ENCODE measurements around the gene LDLRAP1.
"Not testable (repeated sequence)": the region's sequence is repeated elsewhere in the genome, so short reads cannot be mapped to it uniquely, and the experiment has no call there.

The LDLRAP1 gene

GRCh38 chr1:25543425-25544242 lies at the start of gene LDLRAP1:
LDLRAP1 (plus strand) TSS chr1:25543606; CDS start chr1:25543699, 93 bp downstream.
- DNase-seq (ENCODE audit: low read depth in 2 of 2) = peak; percentile 31 to 39

- DNase-seq (ENCODE audit: low read depth in 2 of 2) = no peak
These were observed 48.5 kb upstream of the LDLRAP1 start for GRCh38 chr1:25494952-25495351.

- DNase-seq (ENCODE audit: low read depth in 2 of 2) = no peak
These were observed 42.7 kb upstream of the LDLRAP1 start for GRCh38 chr1:25500694-25501093.

GRCh38 chr1:25501235-25502058 lies 42.0 kb upstream of the LDLRAP1 start:
- no peak for DNase-seq (ENCODE audit: low read depth in 2 of 2)

- no peak for DNase-seq (ENCODE audit: low read depth in 2 of 2)
These were observed 40.4 kb upstream of the LDLRAP1 start for GRCh38 chr1:25502957-25503356.

- peak; percentile 23 to 56 for DNase-seq (ENCODE audit: low read depth in 2 of 2)
These were observed 39.6 kb upstream of the LDLRAP1 start for GRCh38 chr1:25503551-25504426.

GRCh38 chr1:25504706-25505595 lies 38.5 kb upstream of the LDLRAP1 start:
- DNase-seq (ENCODE audit: low read depth in 2 of 2) = no peak

GRCh38 chr1:25505656-25506385 lies 37.6 kb upstream of the LDLRAP1 start:
- no peak for DNase-seq (ENCODE audit: low read depth in 2 of 2)

GRCh38 chr1:25506566-25507463 lies 36.6 kb upstream of the LDLRAP1 start:
- not testable (repeated sequence) for DNase-seq (ENCODE audit: low read depth in 2 of 2)

GRCh38 chr1:25513666-25514065 lies 29.7 kb upstream of the LDLRAP1 start:
- DNase-seq (ENCODE audit: low read depth in 2 of 2) = no peak

GRCh38 chr1:25515033-25515432 lies 28.4 kb upstream of the LDLRAP1 start:
- no peak for DNase-seq (ENCODE audit: low read depth in 2 of 2)

- no peak for DNase-seq (ENCODE audit: low read depth in 2 of 2)
These were observed 26.7 kb upstream of the LDLRAP1 start for GRCh38 chr1:25516686-25517085.

GRCh38 chr1:25517476-25518394 lies 25.7 kb upstream of the LDLRAP1 start:
- no peak for DNase-seq (ENCODE audit: low read depth in 2 of 2)

- no peak for DNase-seq (ENCODE audit: low read depth in 2 of 2)
These were observed 23.8 kb upstream of the LDLRAP1 start for GRCh38 chr1:25519624-25520023.

- DNase-seq (ENCODE audit: low read depth in 2 of 2) = peak; percentile 51 to 58
These were observed 22.9 kb upstream of the LDLRAP1 start for GRCh38 chr1:25520446-25521061.

GRCh38 chr1:25522031-25522655 lies 21.3 kb upstream of the LDLRAP1 start:
- DNase-seq (ENCODE audit: low read depth in 2 of 2) = no peak

GRCh38 chr1:25523542-25523941 lies 19.9 kb upstream of the LDLRAP1 start:
- no peak for DNase-seq (ENCODE audit: low read depth in 2 of 2)
